Sigmoid colon (tissue), 4 donors: ENCODE measurements around the gene DNAH17.

Experiments
- EP300 ChIP-seq, 4 donors: sonication (generic); formaldehyde crosslinking; IDR thresholded peaks; one replicate each; pipeline ENCODE4 v1.6.1; 2017; ENCODE audit warnings: antibody characterized with exemption in 4 of 4
- TF ChIP-seq, protein P1 (sequence below), 4 experiments: fragments of 450-650 bp in 3 of 4; fragments of 200-600 bp in 1 of 4; IDR thresholded peaks; one replicate each; pipeline ENCODE4 v1.5.1; 2016 to 2019; ENCODE audit warnings: antibody characterized with exemption in 4 of 4, mild to moderate bottlenecking in 3 of 4, moderate library complexity in 2 of 4

DNA sequence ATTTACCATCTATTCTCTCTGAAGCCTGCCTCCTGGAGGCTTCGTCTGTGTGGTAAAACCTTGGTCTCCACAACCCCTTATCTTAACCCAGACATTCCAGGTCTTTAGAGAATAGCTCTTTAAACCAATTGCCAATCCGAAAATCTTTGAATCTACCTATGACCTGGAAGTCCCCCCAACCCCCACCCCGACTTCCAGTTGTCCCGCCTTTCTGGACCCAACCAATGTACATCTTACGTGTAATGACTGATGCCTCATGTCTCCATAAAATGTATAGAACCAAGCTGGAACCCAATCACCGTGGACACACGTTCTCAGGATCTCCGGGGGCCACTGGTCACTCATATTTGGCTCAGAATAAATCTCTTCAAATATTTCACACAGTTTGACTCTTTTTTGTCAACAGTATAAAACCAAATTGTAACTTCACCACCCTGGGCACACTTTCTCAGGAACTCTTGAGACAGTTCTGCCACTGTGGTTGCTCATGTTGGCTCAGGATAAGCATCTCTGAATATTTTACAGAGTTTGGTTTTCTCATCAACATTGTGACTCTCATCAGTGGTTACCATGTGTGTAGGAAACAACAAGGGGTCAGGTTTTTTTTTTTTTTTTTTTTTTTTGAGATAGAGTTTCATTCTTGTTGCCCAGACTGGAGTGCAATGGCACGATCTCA is 18.1 kb upstream of the DNAH17 start:
- TF ChIP-seq, protein P1, sequence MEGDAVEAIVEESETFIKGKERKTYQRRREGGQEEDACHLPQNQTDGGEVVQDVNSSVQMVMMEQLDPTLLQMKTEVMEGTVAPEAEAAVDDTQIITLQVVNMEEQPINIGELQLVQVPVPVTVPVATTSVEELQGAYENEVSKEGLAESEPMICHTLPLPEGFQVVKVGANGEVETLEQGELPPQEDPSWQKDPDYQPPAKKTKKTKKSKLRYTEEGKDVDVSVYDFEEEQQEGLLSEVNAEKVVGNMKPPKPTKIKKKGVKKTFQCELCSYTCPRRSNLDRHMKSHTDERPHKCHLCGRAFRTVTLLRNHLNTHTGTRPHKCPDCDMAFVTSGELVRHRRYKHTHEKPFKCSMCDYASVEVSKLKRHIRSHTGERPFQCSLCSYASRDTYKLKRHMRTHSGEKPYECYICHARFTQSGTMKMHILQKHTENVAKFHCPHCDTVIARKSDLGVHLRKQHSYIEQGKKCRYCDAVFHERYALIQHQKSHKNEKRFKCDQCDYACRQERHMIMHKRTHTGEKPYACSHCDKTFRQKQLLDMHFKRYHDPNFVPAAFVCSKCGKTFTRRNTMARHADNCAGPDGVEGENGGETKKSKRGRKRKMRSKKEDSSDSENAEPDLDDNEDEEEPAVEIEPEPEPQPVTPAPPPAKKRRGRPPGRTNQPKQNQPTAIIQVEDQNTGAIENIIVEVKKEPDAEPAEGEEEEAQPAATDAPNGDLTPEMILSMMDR (IDR thresholded peaks at IDR 0.05): no peak
- TF ChIP-seq EP300 (IDR thresholded peaks at IDR 0.05): no peak
